Activated T-cell treated with anti-CD3 and anti-CD28 coated beads, Interleukin-2, amount 50 U/mL, for 24 hours (primary cell): ENCODE measurements around the gene STKLD1.

Experiments used
- DNase-seq: peaks from one replicate; pipeline ENCODE4 v3.0.0-alpha.2; 2020
- H3K27ac Mint-ChIP-seq: 2 replicates; pipeline ENCODE4 v1.8.0; 2020; ENCODE audit warnings: mild to moderate bottlenecking, mixed read lengths
- H3K27me3 Mint-ChIP-seq: 2 replicates; pipeline ENCODE4 v1.8.0; 2020; ENCODE audit warnings: mixed read lengths
- H3K36me3 Mint-ChIP-seq: 2 replicates; pipeline ENCODE4 v1.8.0; 2020; ENCODE audit warnings: low read depth, mixed read lengths
- H3K4me1 Mint-ChIP-seq: 2 replicates; pipeline ENCODE4 v1.8.0; 2020; ENCODE audit warnings: low read depth, mixed read lengths
- H3K4me3 Mint-ChIP-seq: 2 replicates; pipeline ENCODE4 v1.8.0; 2020; ENCODE audit warnings: mild to moderate bottlenecking, moderate library complexity, mixed read lengths
- H3K9me3 Mint-ChIP-seq: 2 replicates; pipeline ENCODE4 v1.8.0; 2020; ENCODE audit warnings: mixed read lengths

Gene STKLD1

DNA sequence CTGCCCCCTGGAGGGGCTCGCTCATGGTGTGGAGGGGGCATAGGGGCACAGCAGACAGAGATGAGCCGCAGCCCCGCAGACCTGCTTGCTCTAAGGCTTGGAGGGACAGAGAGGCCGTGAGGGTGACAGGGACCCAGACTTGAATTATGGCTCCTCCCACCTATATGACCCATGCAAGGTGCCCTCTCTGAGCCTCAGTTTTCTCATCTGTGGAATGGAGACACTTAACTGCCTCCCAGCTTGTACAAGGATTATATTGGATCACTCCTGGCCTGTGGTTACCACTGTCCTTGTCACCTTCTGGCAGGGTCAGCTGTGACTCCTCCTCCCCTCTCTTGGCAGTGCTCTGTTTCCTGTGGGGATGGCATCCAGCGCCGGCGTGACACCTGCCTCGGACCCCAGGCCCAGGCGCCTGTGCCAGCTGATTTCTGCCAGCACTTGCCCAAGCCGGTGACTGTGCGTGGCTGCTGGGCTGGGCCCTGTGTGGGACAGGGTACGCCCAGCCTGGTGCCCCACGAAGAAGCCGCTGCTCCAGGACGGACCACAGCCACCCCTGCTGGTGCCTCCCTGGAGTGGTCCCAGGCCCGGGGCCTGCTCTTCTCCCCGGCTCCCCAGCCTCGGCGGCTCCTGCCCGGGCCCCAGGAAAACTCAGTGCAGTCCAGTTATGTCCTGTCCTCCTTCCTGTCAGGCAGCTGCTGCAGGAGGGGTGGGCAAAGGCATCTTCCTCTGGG lies 78.9 kb downstream of the STKLD1 start:
- no peaks in the 10 kb centered on the region for H3K27me3 Mint-ChIP-seq
- no peaks in the 10 kb centered on the region for H3K36me3 Mint-ChIP-seq
- no peak for DNase-seq
- H3K4me1 Mint-ChIP-seq = peaks cover 7% of the 10 kb centered on the region
- no peak overlapping the region for H3K4me3 Mint-ChIP-seq
- H3K9me3 Mint-ChIP-seq = no peaks in the 10 kb centered on the region
- H3K27ac Mint-ChIP-seq = no peak overlapping the region
